Measurements from ENCODE around the gene TTF1. TPM values are rescaled to one million over a fixed set of nuclear protein-coding genes. Genes with fewer than 3 reads are reported as not detected.

The TTF1 gene
- total and polyA plus RNA-seq, 9 of the 15 experiments (the other 6 are each of a cell fraction or from before 2014, with no cell fraction given): 9.0 to 18.5 (median 15.8) TPM

DNA sequence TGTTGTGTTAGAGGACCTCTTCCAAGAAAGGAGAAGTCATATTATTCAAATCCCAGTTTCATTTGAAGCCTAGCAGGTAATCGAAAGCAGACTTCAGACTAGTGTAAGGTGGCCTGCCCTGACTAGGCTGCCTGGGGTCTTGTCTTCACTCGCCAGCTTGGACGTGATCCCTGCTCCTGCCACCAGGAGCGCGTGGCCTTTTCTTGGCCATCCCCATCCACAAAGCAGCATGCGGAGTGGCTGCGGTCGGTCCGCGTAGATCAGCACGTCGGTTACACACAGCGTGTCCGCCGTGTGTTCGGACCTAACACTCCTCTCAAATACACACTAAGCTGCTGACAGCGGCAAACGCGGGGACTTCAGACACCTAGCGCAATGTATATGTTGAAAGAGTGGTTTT is 40.7 kb upstream of the TTF1 start:
- in situ Hi-C loops (cut with MboI): no loop called here
- ChIA-PET POLR2A (no interaction called here), CTCF (ENCODE audit: low intra/inter-chr PET ratio) (no interaction called here)
- Histone ChIP-seq H3K79me2 (ENCODE audit: control insufficient read depth, insufficient read depth, low read length) (no peaks in the 10 kb centered on the region), H3K4me1 (replicated peaks in 1 of 2; ENCODE audit: control insufficient read depth in 2 of 2, insufficient read depth in 2 of 2, low read length in 2 of 2) (peaks cover 0 to 3% of the 10 kb centered on the region in 2 experiments; a peak in 1 of 5 replicates), H3K36me3 (ENCODE audit: control insufficient read depth, insufficient read depth, low read length) (no peaks in the 10 kb centered on the region), H4K20me1 (replicated peaks; ENCODE audit: control insufficient read depth, insufficient read depth, low read length) (no peaks in the 10 kb centered on the region; the same call in 1 of the 2 replicates), H2AFZ (ENCODE audit: low read depth, low read length) (no peak overlapping the region), H3K9me3 (replicated peaks; ENCODE audit: control insufficient read depth, insufficient read depth, low read depth, low read length) (no peaks in the 10 kb centered on the region), H3K9ac (ENCODE audit: insufficient read depth in 1 of 2, low read depth in 2 of 2, low read length in 2 of 2) (no peak overlapping the region), H3K27ac (ENCODE audit: extremely low read depth, low read depth, low read length) (no peak overlapping the region), H3K4me3 (no peak overlapping the region), H3K9me1 (ENCODE audit: control insufficient read depth, insufficient read depth, low read length) (no peaks in the 10 kb centered on the region), H3K4me2 (ENCODE audit: insufficient read depth, low read length) (no peak overlapping the region), H3K27me3 (ENCODE audit: control insufficient read depth in 2 of 2, insufficient read depth in 2 of 2, low read length in 2 of 2) (peaks cover 41 to 72% of the 10 kb centered on the region in 2 experiments)
- BruUV-seq (replicated peaks): no TSS peak
- 25% methylated on average over 20 of the region's 20 CpGs for WGBS (ENCODE audit: insufficient coverage, low coverage, missing lambda C conversion rate)
- DNase-seq (ENCODE audit: extremely low read depth in 1 of 4, low spot score in 3 of 4) (peak; percentile 15 to 57 (median 43)), ATAC-seq (peak; percentile 75), FAIRE-seq (no peak)
- intact Hi-C loops (cut with micrococcal nuclease): no loop called here
- TF ChIP-seq ZC3H8 (IDR thresholded peaks at IDR 0.05) (no peak), NR2F6 (CRISPR knock-in tag; IDR thresholded peaks at IDR 0.05) (no peak)
- TF ChIP-seq, protein P1, sequence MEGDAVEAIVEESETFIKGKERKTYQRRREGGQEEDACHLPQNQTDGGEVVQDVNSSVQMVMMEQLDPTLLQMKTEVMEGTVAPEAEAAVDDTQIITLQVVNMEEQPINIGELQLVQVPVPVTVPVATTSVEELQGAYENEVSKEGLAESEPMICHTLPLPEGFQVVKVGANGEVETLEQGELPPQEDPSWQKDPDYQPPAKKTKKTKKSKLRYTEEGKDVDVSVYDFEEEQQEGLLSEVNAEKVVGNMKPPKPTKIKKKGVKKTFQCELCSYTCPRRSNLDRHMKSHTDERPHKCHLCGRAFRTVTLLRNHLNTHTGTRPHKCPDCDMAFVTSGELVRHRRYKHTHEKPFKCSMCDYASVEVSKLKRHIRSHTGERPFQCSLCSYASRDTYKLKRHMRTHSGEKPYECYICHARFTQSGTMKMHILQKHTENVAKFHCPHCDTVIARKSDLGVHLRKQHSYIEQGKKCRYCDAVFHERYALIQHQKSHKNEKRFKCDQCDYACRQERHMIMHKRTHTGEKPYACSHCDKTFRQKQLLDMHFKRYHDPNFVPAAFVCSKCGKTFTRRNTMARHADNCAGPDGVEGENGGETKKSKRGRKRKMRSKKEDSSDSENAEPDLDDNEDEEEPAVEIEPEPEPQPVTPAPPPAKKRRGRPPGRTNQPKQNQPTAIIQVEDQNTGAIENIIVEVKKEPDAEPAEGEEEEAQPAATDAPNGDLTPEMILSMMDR (IDR thresholded peaks at IDR 0.05 in 2 of 3, conservative IDR thresholded peaks at IDR 0.05 in 1 of 3; ENCODE audit: insufficient read depth in 2 of 3, low read depth in 1 of 3, low read length in 3 of 3): peak; percentile 17 to 36 (median 27); a peak in 4 of 6 replicates
- TF ChIP-seq, protein P2, sequence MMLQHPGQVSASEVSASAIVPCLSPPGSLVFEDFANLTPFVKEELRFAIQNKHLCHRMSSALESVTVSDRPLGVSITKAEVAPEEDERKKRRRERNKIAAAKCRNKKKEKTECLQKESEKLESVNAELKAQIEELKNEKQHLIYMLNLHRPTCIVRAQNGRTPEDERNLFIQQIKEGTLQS (IDR thresholded peaks at IDR 0.05): no peak
- TF ChIP-seq, protein P2 (CRISPR knock-in tag; conservative IDR thresholded peaks at IDR 0.05): no peak

Measured in K562 (cell line).